AG04449 (cell line): ENCODE measurements around the gene ZNF541.

Experiments
- CTCF ChIA-PET: fragments of 350-600 bp; formaldehyde crosslinking; extraction: SDS; loops from one replicate; lab custom pipeline; 2021; ENCODE audit warnings: antibody characterized with exemption; lab: Yijun Ruan, JAX
- POLR2A ChIA-PET: fragments of 400-600, 350-600 bp; formaldehyde crosslinking; extraction: SDS; loops from one replicate; lab custom pipeline; 2020; ENCODE audit warnings: antibody characterized with exemption, inconsistent platforms; lab: Yijun Ruan, JAX
- DNase-seq: peaks from one replicate; pipeline ENCODE4 v3.0.0-alpha.2; 2010; ENCODE audit warnings: low read depth, low spot score
- H3K4me3 ChIP-seq: 2 replicates; pipeline ENCODE4 v1.5.1; 2011; ENCODE audit warnings: low read depth, mild to moderate bottlenecking, control low read depth, low read length
- TF ChIP-seq, protein P1 (sequence below): IDR thresholded peaks from one replicate; pipeline ENCODE4 v1.5.1; 2011; ENCODE audit warnings: mild to moderate bottlenecking, moderate library complexity, low read length, control low read depth, inconsistent platforms; ENCODE audit not compliant: insufficient read depth; ENCODE audit errors: missing control alignments

The ZNF541 gene

DNA sequence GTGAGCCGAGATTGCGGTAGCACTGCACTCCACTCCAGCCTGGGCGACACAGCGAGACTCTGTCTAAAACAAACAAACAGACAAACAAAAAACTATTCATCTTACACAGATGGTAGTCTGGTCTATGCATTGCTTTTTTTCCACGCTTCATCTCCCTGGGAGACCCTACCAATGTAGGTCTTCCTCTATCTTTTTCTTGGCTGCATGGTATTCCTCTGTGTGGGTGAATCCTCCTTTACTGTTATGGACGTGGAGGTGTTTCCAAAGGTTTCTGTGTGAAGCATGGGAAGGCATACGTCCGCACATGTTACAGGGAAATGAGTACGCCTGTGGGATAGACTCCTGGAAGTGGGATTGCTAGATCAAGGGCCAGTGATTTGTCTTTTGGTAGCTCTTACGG lies 41.6 kb upstream of the ZNF541 start:
- TF ChIP-seq, protein P1, sequence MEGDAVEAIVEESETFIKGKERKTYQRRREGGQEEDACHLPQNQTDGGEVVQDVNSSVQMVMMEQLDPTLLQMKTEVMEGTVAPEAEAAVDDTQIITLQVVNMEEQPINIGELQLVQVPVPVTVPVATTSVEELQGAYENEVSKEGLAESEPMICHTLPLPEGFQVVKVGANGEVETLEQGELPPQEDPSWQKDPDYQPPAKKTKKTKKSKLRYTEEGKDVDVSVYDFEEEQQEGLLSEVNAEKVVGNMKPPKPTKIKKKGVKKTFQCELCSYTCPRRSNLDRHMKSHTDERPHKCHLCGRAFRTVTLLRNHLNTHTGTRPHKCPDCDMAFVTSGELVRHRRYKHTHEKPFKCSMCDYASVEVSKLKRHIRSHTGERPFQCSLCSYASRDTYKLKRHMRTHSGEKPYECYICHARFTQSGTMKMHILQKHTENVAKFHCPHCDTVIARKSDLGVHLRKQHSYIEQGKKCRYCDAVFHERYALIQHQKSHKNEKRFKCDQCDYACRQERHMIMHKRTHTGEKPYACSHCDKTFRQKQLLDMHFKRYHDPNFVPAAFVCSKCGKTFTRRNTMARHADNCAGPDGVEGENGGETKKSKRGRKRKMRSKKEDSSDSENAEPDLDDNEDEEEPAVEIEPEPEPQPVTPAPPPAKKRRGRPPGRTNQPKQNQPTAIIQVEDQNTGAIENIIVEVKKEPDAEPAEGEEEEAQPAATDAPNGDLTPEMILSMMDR, result no peak
- CTCF ChIA-PET, result no interaction called here
- no peak overlapping the region for H3K4me3 ChIP-seq
- no peak for DNase-seq
- POLR2A ChIA-PET, result no interaction called here

DNA sequence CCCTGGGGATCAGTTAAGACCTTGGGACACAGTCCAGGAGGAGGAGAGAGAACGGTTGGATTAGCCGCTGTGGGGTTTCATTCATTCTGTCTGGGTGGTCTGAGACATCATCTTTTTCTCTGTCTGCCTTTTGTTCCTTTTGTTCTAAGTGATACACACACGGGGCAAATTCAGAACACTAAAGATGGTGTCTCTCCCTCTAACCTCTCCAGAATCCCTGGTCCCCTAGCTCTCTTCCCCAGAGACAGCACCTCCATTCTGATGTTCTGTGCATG lies 41.0 kb upstream of the ZNF541 start:
- POLR2A ChIA-PET, result interaction anchor here (0.6 kb wide), 1 partner anchor 46 kb away, joined by 3 read pairs; no protein-coding TSS in a partner anchor
- H3K4me3 ChIP-seq, result no peak overlapping the region
- CTCF ChIA-PET, result interaction anchor here (0.8 to 2.1 kb wide), 3 partner anchors 50 to 177 kb away, joined by 3 to 7 read pairs (median 4); no protein-coding TSS in a partner anchor

DNA sequence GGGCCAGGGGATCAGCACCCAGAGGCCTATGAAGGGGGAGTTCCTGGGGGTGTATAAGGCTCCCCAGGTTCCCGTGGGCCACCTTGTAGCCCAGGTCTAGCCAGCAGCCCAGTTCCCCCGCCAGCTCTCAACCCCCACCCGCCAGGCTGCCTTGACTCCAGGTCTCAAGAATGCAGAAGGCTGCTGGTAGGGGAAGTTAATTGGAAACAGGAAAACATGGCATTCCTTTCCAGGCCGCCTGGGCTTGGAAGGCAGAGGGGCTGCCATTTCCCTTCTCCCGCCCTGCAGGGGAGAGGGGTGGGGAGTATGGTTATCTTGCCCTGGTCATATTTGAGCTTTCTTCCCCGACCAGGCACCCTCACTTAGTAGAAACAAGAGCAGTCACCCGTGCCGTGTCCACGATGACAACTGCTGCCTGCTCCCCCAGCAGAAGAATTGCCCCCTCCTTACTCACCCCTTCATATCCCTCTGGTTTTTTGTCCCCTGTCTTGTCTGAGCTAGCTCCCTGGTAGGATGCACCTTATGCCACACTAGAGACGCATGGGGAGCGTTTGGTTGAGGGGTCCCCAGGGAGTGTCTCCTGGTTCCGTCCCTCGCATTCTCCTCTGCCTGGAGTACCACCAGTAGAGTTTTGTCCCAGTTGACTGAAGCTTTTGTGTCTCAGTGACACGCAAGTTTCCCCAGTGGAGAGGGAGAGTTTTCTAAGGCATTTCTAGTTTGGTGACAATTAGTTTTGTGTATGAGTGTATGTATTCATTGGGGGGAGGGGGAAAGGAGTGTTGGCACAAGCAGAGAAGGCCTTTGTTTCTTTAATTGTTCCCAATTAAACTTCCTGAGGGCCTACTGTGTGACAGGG lies 40.4 kb upstream of the ZNF541 start:
- TF ChIP-seq, protein P1, result no peak
- H3K4me3 ChIP-seq, result peak overlapping the region; percentile 29
- CTCF ChIA-PET, result interaction anchor here (0.8 to 2.1 kb wide), 4 partner anchors 51 to 264 kb away, joined by 3 to 7 read pairs (median 4); partner anchors contain the start of gene DHX34
- DNase-seq, result no peak
- POLR2A ChIA-PET, result interaction anchor here (0.6 to 0.8 kb wide), 2 partner anchors 24 to 45 kb away, joined by 3 read pairs; no protein-coding TSS in a partner anchor

More for the DNA sequence above, 41.0 kb upstream of the ZNF541 start:
- DNase-seq, result no peak
- TF ChIP-seq, protein P1, result no peak

DNA sequence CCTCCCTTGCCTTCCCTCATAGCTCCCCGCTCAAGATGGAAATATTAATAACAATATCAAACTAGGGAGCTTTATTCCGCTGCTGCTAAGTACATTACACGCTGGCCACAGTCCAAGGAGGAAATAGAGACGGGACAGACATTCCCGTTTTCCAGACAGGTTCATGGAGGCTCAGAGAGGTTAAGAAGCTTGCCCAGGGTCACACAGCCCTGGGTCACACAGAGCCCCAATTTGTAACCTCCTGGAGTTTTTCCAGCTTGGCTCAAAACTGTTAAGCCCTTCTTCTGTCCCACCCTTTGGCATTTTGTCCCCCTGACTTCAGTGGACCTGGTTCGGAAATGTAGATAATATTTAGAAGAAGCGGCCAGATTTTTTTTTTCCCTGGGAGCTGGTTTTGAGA lies 38.0 kb upstream of the ZNF541 start:
- CTCF ChIA-PET, result interaction anchor here (0.6 to 2.2 kb wide), 9 partner anchors 9 to 261 kb away, joined by 3 to 9 read pairs (median 5); partner anchors contain the start of gene NAPA
- no peak for DNase-seq
- H3K4me3 ChIP-seq, result peak overlapping the region; percentile 76
- POLR2A ChIA-PET, result interaction anchor here (1.4 to 1.6 kb wide), 2 partner anchors 11 to 12 kb away, joined by 7 to 9 read pairs; no protein-coding TSS in a partner anchor
- TF ChIP-seq, protein P1, result no peak

DNA sequence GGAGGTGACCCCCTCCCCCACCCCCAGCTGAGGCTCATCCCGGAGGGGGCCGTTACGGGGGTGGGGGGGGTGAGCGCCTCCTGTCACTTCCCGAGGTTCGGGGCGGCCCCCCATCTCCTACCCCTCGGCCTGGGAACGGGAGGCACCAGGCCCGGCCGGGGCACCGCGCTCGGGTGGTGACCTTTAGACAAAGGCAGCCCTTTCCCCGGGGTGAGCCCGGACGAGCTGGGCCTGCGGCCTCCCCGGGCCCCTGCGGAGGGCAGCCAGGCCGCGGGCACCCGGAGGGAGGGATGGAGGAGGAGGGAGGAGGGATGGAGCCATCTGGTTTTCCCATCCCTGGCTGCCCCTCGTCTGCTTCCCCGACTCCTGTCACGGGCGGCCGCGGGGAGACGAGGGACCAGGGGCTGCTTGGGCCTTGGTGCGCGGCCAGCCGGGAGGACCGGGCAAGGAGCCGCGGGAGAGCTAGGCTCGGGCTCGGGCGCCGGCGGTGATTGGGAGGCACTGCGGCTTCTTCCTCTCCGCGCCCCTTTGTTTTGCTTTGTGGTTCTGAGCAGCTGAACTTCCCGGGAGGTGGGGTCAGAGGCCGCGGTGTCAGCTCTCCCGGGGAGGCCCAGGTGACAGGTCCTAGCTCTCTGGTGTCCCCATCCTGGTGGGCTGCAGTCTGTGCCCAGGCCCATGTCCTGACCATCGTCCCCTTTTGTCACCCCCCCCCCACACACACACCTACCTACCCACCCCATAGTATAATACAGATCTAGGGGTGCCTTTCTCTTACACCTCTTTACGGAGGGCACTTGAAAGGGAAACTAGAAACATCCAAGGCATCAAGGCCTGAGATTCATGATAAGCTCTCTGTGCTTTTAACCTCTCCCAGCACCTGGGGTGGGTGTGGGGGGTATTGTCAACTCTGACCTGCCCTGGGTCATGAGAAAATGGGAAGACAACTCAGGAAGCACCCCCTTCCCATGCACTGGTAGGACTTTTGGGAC lies 37.3 kb upstream of the ZNF541 start:
- DNase-seq, result no peak
- POLR2A ChIA-PET, result interaction anchor here (1.4 to 1.6 kb wide), 2 partner anchors 10 to 12 kb away, joined by 7 to 9 read pairs; no protein-coding TSS in a partner anchor

More for the DNA sequence above, 37.3 kb upstream of the ZNF541 start:
- TF ChIP-seq, protein P1, result no peak
- H3K4me3 ChIP-seq, result peak overlapping the region; percentile 76
- CTCF ChIA-PET, result interaction anchor here (0.6 to 2.2 kb wide), 10 partner anchors 9 to 260 kb away, joined by 3 to 9 read pairs (median 5); partner anchors contain the start of gene NAPA
